A549 treated with AZD9567 at 1 μM for 4 hours (cell line): ENCODE data around the gene CATSPER2. TPM values are rescaled to one million over a fixed set of nuclear protein-coding genes. Genes with fewer than 3 reads are reported as not detected.

Source experiments
- total RNA-seq: library from RNA; stranded (reverse); fragments of 200-300 nt; extraction: Qiagen RNA extraction; gene quantifications from 5 replicates; pipeline ENCODE4 v1.2.3, GENCODE V29; 2022; ENCODE audit not compliant: insufficient read depth

CATSPER2 gene
- 0.78 to 1.4 TPM (median 1.0 TPM) in 4 of 5 replicates, not detected in the other for total RNA-seq

DNA sequence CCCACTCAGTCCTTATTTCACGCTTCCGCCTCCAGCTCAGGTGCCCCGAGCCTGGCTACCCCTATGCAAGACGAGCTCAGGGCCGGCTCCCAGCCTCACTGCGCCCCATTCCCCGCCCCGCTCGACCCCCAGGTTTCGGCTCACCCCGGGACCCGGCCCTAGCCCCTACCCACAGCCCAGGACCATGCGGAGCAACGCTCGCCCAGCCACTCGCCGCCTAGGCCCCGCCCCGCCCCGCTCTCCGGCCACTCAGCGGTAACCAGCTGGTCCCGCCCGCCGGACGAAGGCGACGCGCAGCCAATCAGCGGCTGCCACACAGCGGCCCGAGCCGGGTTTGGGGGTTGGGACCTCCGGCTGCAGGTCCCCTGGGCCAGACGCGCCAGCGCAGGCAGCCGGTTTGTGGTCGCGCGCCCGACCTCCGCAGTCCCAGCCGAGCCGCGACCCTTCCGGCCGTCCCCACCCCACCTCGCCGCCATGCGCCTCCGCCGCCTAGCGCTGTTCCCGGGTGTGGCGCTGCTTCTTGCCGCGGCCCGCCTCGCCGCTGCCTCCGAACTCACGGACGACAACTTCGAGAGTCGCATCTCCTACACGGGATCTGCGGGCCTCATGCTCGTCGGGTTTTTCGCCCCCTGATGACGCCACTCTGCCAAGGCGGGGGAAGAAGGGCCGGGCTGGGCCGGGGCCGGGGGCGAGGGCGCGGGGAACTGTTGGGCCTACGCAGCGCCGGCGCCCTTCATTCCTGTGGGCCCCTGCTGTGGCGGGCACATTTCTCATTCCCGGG lies at the start of gene CATSPER2:
Gene CATSPER2, minus strand, starts transcription at position 196 of the 781 bp plus-strand sequence. CDS start 783 bp downstream, outside the sequence.

DNA sequence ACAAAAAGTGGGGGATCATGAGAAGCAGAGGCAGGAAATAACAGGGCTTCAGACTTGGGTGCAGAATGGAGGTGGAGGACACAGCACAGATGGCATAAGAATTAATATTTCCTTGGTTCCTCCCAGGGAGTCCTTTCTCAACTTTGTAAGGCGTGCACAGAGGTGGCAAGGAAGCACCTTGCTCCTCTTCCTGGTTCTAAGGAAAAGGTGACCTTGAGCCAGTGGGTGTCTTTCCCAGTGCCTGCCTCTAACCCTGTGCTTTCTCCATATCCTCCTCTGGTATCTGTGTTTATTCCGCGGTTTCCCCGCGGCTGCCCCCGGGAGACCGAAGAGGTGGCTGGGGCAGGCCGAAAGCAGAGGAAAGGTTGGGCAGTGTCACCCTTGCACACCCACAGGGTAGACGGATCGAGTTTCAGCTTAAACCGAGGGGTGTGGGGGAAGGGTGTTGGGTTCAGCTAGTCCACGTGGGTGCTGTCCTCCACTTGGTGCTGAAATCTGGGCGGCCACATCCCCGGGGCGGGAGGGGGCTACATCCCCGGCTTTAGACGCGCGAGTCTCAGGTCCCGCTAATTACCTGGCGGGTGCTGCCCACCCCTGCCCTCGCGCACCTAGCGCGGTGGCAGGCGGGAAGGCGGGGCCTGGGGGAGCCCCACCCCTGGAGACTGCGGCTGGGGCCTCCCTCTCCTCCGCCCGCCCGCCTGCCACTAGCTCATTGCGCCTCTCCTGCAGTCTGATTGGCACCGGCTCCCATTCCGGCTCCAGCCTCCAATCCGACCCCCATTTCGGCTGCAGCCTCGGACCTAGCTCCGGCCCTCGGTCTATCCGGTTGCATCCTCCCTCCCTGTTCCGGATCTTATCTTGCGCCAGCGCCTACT lies 44.7 kb upstream of the CATSPER2 start, which contains the start of gene CKMT1A:
Gene CKMT1A, plus strand, starts transcription at position 712 of the 875 bp plus-strand sequence. CDS start 192 bp downstream, outside the sequence.

DNA sequence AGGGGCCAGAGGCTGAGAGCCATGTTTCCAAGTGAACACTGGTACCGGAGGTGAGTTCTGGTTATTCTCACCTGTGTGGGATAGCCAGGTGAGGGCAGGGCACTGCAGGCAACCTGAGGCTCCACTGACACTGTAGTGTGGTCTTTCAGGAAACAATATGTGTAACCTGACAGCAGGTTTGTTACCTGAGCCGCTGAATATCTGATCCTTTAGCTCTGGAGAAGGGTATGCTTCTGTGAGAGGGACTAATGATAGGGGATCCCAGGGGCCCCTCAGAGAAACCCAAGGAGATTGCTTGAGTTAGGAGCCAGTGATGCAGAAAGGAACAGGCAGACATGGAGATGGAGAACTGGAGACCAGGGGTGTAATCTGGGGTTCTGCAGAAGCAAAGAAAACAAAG lies 29.9 kb downstream of the CATSPER2 start, which contains the start of gene STRC:
Gene STRC, minus strand, starts transcription at position 101 of the 400 bp plus-strand sequence. Its CDS starts 78 bp downstream, at position 23.

DNA sequence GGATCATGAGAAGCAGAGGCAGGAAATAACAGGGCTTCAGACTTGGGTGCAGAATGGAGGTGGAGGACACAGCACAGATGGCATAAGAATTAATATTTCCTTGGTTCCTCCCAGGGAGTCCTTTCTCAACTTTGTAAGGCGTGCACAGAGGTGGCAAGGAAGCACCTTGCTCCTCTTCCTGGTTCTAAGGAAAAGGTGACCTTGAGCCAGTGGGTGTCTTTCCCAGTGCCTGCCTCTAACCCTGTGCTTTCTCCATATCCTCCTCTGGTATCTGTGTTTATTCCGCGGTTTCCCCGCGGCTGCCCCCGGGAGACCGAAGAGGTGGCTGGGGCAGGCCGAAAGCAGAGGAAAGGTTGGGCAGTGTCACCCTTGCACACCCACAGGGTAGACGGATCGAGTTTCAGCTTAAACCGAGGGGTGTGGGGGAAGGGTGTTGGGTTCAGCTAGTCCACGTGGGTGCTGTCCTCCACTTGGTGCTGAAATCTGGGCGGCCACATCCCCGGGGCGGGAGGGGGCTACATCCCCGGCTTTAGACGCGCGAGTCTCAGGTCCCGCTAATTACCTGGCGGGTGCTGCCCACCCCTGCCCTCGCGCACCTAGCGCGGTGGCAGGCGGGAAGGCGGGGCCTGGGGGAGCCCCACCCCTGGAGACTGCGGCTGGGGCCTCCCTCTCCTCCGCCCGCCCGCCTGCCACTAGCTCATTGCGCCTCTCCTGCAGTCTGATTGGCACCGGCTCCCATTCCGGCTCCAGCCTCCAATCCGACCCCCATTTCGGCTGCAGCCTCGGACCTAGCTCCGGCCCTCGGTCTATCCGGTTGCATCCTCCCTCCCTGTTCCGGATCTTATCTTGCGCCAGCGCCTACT lies 55.1 kb downstream of the CATSPER2 start, which contains the start of gene CKMT1B:
Gene CKMT1B, plus strand, starts transcription at position 700 of the 863 bp plus-strand sequence. CDS start 192 bp downstream, outside the sequence.

DNA sequence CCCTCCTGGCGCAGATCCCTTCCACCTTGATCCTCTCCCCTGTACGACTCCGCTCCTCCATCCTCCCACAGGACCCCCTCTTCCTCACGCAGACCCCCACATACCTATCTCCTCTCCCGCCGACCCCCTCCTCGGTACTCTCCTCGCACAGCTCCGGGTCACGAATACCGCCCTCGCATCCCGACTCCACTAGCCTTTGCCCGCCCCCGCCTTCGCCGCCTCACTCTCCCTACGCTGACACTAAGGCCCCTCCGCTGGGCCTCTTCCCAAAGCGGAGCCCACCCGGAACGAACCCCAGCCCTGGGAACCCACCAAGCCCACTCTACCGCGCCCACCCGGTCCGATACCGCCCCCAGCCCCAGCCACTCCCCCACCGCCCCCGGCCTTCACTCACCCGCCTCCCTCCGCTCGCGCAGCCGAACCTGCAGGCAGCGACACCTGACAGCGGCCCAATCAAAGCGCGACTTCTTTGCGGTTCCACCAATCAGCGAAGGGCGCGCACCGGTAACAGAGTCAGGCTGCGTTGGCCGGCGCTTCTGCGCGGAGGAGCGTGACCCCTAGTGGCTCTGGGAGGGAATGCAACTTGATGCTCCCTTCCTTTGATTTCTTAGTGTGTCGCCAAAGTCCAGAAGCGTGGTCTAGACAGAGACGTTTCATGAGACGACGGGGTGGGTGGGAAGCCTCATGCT lies 58.7 kb downstream of the CATSPER2 start, which contains the start of gene PPIP5K1:
Gene PPIP5K1, minus strand, starts transcription at position 431 of the 689 bp plus-strand sequence. CDS start 5,704 bp downstream, outside the sequence.

Other genes starting within 250 kb of the CATSPER2 start
- gene TP53BP1, start 155.7 kb downstream of the CATSPER2 start, total RNA-seq, result 15.3 to 16.7 TPM (median 16.1 TPM) in 5 replicates
- gene MAP1A, start 131.2 kb downstream of the CATSPER2 start, total RNA-seq, result 0.66 to 0.77 TPM (median 0.69 TPM) in 5 replicates
- 5.0 to 8.9 TPM (median 5.2 TPM) in 5 replicates for gene PPIP5K1, start 58.6 kb downstream of the CATSPER2 start, total RNA-seq
- gene CKMT1B, start 54.8 kb downstream of the CATSPER2 start, total RNA-seq, result 2.3 to 4.8 TPM (median 3.6 TPM) in 4 of 5 replicates, not detected in the other
- 0.06 to 0.15 TPM (median 0.11 TPM) in 4 of 5 replicates, not detected in the other for gene STRC, start 30.0 kb downstream of the CATSPER2 start, total RNA-seq
- gene CKMT1A, start 45.0 kb upstream of the CATSPER2 start, total RNA-seq, result 2.4 to 6.9 TPM (median 3.2 TPM) in 5 replicates
- gene PDIA3, start 97.6 kb upstream of the CATSPER2 start, total RNA-seq, result 259 to 366 TPM (median 344 TPM) in 5 replicates
- 1.4 to 1.9 TPM (median 1.6 TPM) in 5 replicates for gene ELL3, start 128.1 kb upstream of the CATSPER2 start, total RNA-seq
- gene SERF2, start 143.5 kb upstream of the CATSPER2 start, total RNA-seq, result 469 to 703 TPM (median 677 TPM) in 5 replicates
- 0.05 to 0.20 TPM (median 0.07 TPM) in 3 of 5 replicates, not detected in the others for gene SERINC4, start 151.4 kb upstream of the CATSPER2 start, total RNA-seq
- gene HYPK, start 151.8 kb upstream of the CATSPER2 start, total RNA-seq, result 3.9 to 19.7 TPM (median 4.8 TPM) in 5 replicates
- gene MFAP1, start 175.8 kb upstream of the CATSPER2 start, total RNA-seq, result 24.6 to 31.5 TPM (median 25.1 TPM) in 5 replicates
- gene WDR76, start 178.2 kb upstream of the CATSPER2 start, total RNA-seq, result 10.5 to 12.4 TPM (median 10.9 TPM) in 5 replicates